SU-DHL-6 (cell line): Measurements from ENCODE around the gene COLQ.

Experiments used
- EZH2phosphoT487 ChIP-seq: fragments of 200-600 bp; sonication (generic), shearing (Covaris generic); conservative IDR thresholded peaks from 2 replicates; pipeline ENCODE4 v1.6.1; 2018; ENCODE audit warnings: mild to moderate bottlenecking, antibody characterized with exemption, low read length, moderate library complexity, mixed read lengths
- TF ChIP-seq, protein P1 (sequence below): fragments of 200-600 bp; sonication (generic); IDR thresholded peaks from one replicate; pipeline ENCODE4 v1.5.1; 2017; ENCODE audit warnings: antibody characterized with exemption, mild to moderate bottlenecking, low read length, moderate library complexity; ENCODE audit not compliant: insufficient read depth, poor library complexity, severe bottlenecking

DNA sequence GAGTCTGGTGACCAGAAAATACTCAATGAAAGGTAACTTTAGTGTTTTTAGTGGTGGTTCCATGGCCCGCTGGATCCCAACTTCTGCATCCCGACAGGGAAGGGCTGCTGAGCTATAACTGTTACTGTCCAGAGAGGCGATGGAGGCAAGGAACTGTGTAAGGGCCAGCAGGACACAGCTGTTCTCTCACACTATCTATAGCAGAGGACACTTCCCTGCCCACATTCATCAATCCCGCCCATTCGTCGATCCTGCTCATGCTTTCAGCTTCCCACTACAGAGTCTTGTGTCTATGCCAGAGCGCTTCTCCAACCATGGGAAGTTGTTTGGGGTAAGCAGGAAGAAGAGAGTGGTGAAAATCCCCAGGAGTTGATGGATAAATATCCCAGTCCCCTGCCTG is 8.4 kb downstream of the COLQ start:
- TF ChIP-seq, protein P1, sequence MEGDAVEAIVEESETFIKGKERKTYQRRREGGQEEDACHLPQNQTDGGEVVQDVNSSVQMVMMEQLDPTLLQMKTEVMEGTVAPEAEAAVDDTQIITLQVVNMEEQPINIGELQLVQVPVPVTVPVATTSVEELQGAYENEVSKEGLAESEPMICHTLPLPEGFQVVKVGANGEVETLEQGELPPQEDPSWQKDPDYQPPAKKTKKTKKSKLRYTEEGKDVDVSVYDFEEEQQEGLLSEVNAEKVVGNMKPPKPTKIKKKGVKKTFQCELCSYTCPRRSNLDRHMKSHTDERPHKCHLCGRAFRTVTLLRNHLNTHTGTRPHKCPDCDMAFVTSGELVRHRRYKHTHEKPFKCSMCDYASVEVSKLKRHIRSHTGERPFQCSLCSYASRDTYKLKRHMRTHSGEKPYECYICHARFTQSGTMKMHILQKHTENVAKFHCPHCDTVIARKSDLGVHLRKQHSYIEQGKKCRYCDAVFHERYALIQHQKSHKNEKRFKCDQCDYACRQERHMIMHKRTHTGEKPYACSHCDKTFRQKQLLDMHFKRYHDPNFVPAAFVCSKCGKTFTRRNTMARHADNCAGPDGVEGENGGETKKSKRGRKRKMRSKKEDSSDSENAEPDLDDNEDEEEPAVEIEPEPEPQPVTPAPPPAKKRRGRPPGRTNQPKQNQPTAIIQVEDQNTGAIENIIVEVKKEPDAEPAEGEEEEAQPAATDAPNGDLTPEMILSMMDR = no peak
- no peak for TF ChIP-seq EZH2phosphoT487
